ENCODE measurements around the gene TMEM247. TPM values are rescaled to one million over a fixed set of nuclear protein-coding genes. Genes with fewer than 3 reads are reported as not detected.
"Not testable (repeated sequence)": the region's sequence is repeated elsewhere in the genome, so short reads cannot be mapped to it uniquely, and the experiment has no call there.

The TMEM247 gene
- total RNA-seq, 2 donors from 2014 or later: not detected

DNA sequence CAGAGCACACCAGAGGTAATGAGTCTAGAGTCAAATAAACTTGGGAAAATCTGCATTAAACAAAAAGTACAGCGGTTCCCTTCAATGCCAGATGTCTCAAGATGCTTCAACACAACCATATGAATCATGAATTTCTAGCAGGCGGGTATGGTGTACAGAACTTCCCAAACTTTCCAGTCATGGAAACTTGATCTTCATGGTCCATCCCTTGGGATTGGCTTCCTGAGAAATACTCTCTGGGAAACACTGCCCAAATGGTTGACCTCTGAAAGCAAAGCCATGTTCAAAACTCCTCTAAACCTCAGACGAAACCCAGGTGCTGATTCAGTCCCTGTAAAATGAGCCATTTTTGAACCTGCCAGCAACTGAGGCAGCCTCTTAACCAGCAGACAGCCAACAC, 16.4 kb upstream of the TMEM247 start:
- no peaks in the 10 kb centered on the region for H3K9me3 Mint-ChIP-seq
- peaks cover 13 to 18% of the 10 kb centered on the region in 2 donors for H3K4me1 Mint-ChIP-seq (ENCODE audit: low read depth in 2 of 2)
- no peak overlapping the region for H3K4me3 Mint-ChIP-seq
- H3K27me3 Mint-ChIP-seq: peaks cover 0 to 2% of the 10 kb centered on the region in 2 donors
- no peaks in the 10 kb centered on the region for H3K36me3 Mint-ChIP-seq
- DNase-seq (ENCODE audit: low spot score) (no peak), ATAC-seq (no peak)
- H3K27ac Mint-ChIP-seq: no peak overlapping the region

DNA sequence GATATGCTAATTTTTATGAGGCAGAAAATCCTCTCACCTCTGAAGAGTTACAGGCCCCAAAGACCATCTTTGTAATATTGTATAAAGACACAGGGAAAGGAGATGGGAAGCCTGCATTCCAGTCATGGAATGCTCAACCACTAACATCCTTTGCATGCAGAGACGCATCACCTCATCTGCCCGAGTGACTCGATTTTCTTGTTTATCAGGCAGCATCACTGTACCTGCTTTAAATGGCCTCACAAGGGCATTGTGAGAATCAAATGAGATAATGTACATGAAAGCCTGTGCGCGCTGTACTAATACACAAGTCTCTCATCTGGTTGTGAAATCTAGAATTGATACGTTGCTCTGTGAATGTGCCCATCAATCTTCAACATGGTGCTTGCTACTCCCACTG, 10.2 kb upstream of the TMEM247 start:
- Mint-ChIP-seq H3K27me3 (no peaks in the 10 kb centered on the region), H3K36me3 (no peaks in the 10 kb centered on the region), H3K4me1 (ENCODE audit: low read depth in 2 of 2) (peaks cover 15 to 16% of the 10 kb centered on the region in 2 donors), H3K4me3 (no peak overlapping the region), H3K9me3 (no peaks in the 10 kb centered on the region), H3K27ac (peak overlapping the region in 1 of 2 donors; percentile 34)
- no peak for DNase-seq (ENCODE audit: low spot score)
- ATAC-seq: no peak

DNA sequence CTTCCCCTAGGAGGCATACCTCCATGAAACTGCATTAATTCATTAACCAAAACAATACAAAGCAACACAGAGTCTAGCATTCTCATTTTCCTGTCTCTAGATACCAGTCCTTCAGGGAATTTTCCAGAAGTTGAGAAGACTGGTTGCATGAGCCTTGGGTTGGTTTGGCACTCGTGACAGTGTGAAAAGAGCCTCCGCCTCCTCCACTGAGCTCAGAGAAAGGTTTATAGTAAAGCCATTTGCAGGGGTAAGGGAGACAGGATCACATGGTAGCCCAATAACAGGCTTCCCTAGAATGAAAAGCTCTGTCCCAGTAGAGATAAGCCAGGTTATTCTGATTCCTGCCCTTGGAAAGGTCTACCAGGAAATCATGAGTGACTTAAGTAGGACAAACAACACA, 9.7 kb upstream of the TMEM247 start:
- Mint-ChIP-seq H3K27me3 (no peaks in the 10 kb centered on the region), H3K4me3 (no peak overlapping the region), H3K27ac (peak overlapping the region in 1 of 2 donors; percentile 34), H3K4me1 (ENCODE audit: low read depth in 2 of 2) (peaks cover 9 to 11% of the 10 kb centered on the region in 2 donors), H3K9me3 (no peaks in the 10 kb centered on the region), H3K36me3 (no peaks in the 10 kb centered on the region)
- DNase-seq (ENCODE audit: low spot score) (no peak), ATAC-seq (peak in 1 of 2 donors; percentile 43)

DNA sequence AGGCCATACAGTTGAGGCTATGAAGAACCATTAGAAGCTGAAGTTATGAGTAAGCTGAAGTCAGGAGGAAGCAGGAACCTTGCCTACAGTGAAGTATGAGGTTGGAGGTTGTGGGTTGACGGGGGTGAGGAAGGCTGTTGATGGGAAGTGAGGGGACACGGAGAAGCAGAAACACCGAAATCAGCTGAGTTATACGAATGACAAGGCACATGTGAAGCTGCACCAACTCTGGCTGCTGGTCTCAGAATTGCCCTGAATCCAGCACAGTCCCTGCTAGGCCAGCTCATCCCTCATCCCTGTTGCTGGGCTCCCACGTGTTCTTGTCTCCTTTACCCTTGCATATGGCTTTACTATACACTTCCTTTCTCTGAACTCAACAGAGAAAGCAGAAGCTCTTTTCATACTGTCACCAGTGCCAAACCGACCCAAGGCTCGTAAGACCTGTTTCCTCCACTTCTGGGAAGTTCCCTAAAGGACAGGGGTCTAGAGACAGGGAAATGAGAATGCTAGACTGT, 9.2 kb upstream of the TMEM247 start:
- no peak for DNase-seq (ENCODE audit: low spot score)
- peak; percentile 6 to 44 for ATAC-seq
- peak overlapping the region in 1 of 2 donors; percentile 34 for H3K27ac Mint-ChIP-seq
- peaks cover 8 to 11% of the 10 kb centered on the region in 2 donors for H3K4me1 Mint-ChIP-seq (ENCODE audit: low read depth in 2 of 2)
- no peaks in the 10 kb centered on the region for H3K9me3 Mint-ChIP-seq
- H3K4me3 Mint-ChIP-seq: no peak overlapping the region
- H3K27me3 Mint-ChIP-seq: peaks cover 0 to 3% of the 10 kb centered on the region in 2 donors
- H3K36me3 Mint-ChIP-seq: peaks cover 4% of the 10 kb centered on the region

DNA sequence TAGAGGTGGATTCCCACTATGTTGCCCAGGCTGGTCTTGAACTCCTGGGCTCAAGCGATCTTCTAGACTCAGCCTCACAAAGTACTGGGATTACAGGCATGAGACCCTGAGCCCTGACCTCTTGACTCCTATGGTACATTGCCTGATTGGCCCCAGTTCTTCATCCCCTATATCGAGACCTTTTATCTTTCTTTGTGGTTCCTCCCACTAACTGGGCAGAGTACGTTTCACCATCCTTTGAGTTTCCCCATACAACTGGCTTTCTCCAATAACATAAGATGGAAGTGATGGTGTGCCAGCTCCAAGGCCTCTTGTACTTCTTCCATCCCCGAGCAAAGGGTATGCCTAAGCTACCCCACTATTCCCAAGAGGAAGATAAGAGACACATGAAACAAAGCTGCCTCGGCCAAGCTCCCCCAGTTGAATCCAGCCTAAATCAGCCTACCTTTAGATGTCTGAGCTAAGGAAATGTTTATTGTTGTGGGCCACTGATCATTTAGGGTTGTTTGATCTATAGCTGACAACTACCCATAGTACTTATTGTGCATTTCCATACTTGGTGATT, 8.3 kb upstream of the TMEM247 start:
- Mint-ChIP-seq H3K27ac (no peak overlapping the region), H3K4me1 (ENCODE audit: low read depth in 2 of 2) (peaks cover 8 to 11% of the 10 kb centered on the region in 2 donors), H3K9me3 (no peaks in the 10 kb centered on the region), H3K36me3 (peaks cover 5% of the 10 kb centered on the region), H3K27me3 (peaks cover 0 to 3% of the 10 kb centered on the region in 2 donors), H3K4me3 (no peak overlapping the region)
- ATAC-seq: no peak
- no peak for DNase-seq (ENCODE audit: low spot score)

DNA sequence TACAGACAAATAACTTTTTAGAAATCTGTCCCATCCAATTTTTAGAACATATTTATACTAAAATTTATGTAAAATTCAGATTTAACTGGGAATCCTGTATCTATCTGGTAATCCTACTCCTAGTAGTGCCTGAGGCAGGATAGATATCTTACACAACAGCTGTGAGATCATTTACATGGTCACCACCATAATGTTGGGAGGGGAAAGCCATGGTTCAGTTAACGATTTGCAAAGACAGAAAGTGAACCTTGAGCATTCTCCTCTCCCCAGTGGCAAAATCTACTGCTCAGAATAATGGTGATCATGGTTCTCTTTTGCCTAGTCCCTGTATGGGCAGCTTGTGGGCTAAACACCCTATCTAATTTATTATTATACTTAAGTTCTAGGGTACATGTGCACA, 7.7 kb upstream of the TMEM247 start:
- Mint-ChIP-seq H3K4me1 (ENCODE audit: low read depth in 2 of 2) (peaks cover 8 to 11% of the 10 kb centered on the region in 2 donors), H3K4me3 (no peak overlapping the region), H3K27ac (no peak overlapping the region), H3K9me3 (no peaks in the 10 kb centered on the region), H3K27me3 (peaks cover 0 to 4% of the 10 kb centered on the region in 2 donors), H3K36me3 (peaks cover 5% of the 10 kb centered on the region)
- no peak for DNase-seq (ENCODE audit: low spot score)
- no peak for ATAC-seq

DNA sequence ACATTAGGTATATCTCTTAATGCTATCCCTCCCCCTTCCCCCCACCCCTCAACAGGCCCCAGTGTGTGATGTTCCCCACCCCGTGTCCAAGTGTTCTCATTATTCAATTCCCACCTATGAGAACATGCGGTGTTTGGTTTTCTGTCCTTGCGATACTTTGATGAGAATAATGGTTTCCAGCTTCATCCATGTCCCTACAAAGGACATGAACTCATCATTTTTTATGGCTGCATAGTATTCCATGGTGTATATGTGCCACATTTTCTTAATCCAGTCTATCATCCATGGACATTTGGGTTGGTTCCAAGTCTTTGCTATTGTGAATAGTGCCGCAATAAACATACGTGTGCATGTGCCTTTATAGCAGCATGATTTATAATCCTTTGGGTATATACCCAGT, 7.2 kb upstream of the TMEM247 start:
- not testable (repeated sequence) for H3K27ac Mint-ChIP-seq; H3K9me3 Mint-ChIP-seq; ATAC-seq; DNase-seq (ENCODE audit: low spot score); H3K27me3 Mint-ChIP-seq; H3K4me3 Mint-ChIP-seq; H3K36me3 Mint-ChIP-seq
- peaks cover 8 to 14% of the 10 kb centered on the region in 2 donors for H3K4me1 Mint-ChIP-seq (ENCODE audit: low read depth in 2 of 2)

DNA sequence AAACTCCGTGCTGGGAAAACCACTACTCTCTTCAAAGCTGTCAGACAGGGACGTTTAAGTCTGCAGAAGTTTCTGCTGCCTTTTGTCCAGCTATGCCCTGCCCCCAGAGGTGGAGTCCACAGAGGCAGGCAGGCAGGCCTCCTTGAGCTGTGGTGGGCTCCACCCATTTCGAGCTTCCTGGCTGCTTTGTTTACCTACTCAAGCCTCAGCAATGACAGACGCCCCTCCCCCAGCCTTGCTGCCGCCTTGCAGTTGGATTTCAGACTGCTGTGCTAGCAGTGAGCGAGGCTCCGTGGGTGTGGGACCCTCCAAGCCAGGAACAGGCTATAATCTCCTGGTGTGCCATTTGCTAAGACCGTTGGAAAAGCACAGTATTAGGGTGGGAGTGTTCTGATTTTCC, 1.9 kb upstream of the TMEM247 start:
- not testable (repeated sequence) for H3K27ac Mint-ChIP-seq; H3K9me3 Mint-ChIP-seq; H3K4me1 Mint-ChIP-seq (ENCODE audit: low read depth in 2 of 2); H3K27me3 Mint-ChIP-seq; H3K36me3 Mint-ChIP-seq; H3K4me3 Mint-ChIP-seq; ATAC-seq; DNase-seq (ENCODE audit: low spot score)

DNA sequence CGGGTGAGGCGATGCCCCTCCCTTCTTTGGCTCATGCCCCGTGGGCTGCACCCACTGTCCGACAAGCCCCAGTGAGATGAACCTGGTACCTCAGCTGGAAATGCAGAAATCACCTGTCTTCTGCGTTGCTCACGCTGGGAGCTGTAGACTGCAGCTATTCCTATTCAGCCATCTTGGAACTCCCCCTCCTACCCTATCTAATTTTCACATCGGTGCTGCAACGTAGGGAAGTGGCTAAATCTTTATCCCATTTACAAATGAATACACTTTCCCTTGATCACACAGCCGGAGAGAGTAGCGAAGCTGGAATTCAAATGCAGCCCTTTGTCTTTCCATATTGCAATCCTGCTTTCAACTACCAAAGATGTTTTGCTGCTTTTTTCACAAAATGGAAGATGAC, 1.4 kb upstream of the TMEM247 start:
- H3K27me3 Mint-ChIP-seq: peaks cover 0 to 6% of the 10 kb centered on the region in 2 donors
- no peaks in the 10 kb centered on the region for H3K9me3 Mint-ChIP-seq
- no peak overlapping the region for H3K4me3 Mint-ChIP-seq
- peak overlapping the region in 1 of 2 donors; percentile 21 for H3K27ac Mint-ChIP-seq
- DNase-seq (ENCODE audit: low spot score) (no peak), ATAC-seq (no peak)
- H3K4me1 Mint-ChIP-seq (ENCODE audit: low read depth in 2 of 2): peaks cover 5 to 6% of the 10 kb centered on the region in 2 donors
- H3K36me3 Mint-ChIP-seq: peaks cover 5% of the 10 kb centered on the region

DNA sequence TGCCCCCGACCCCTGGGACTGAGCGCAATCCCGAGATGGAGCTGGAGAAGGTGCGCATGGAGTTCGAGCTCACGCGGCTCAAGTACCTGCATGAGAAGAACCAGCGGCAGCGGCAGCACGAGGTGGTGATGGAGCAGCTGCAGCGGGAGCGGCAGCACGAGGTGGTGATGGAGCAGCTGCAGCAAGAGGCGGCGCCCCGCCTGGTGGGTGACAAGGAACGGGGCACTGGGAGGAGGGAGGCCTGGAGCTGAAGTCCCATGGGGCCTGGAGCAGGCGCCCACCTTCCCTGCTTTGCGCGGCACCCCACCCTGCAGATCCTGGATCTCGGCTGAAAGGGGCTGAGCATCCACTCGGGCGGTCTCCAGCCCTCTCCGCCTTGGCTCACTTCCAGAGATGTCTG, 1.2 kb downstream of the TMEM247 start:
- no peak overlapping the region for H3K27ac Mint-ChIP-seq
- H3K27me3 Mint-ChIP-seq: peaks cover 0 to 4% of the 10 kb centered on the region in 2 donors
- no peak for DNase-seq (ENCODE audit: low spot score)
- no peak overlapping the region for H3K4me3 Mint-ChIP-seq
- peaks cover 5 to 6% of the 10 kb centered on the region in 2 donors for H3K4me1 Mint-ChIP-seq (ENCODE audit: low read depth in 2 of 2)
- H3K36me3 Mint-ChIP-seq: no peaks in the 10 kb centered on the region
- no peaks in the 10 kb centered on the region for H3K9me3 Mint-ChIP-seq
- no peak for ATAC-seq

DNA sequence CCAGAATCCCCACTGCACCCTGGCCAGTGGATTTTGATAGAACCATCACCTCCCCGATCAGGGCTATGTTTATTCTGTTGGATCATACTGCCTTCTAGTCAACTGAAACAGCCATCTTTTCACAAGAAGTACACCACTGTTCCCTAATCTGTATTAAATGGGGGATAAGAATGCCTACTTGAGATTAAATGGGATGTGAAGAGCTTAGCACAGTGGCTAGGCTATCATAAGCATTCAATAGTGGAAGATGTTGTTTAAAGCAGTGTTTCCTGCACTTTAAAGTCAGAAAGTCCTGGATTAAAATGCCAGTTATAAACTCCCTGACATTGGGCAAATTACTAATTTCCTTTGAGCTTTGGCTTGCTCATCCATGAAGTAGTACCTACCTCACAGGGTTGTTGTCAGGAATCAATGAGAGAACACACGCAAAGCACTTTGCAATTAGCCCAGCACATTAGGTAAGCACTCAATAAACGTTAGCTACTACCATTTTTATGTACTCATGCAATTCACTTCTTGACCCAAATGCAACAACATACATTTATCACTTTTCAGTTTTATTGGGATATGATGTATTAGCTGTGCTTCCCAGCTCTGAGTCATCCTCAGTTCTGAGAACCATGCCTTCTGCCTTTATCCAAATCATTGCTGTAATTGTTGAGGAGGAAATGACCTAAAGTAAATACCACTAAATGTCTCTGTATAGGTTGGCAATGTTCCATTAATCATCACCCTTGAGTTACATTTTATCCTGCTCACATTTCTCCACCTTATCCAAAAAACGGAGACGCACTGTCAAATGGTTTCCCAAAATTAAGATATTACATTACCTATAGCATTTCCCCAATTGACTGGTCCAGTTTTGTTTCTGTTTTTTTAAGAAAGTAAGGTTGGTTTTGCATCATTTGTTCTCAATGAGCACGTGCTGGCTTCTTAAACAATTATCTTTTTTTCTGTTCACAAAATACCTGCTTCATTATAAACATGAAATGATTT, 2.1 kb downstream of the TMEM247 start:
- no peak for ATAC-seq
- H3K4me3 Mint-ChIP-seq: no peak overlapping the region
- H3K9me3 Mint-ChIP-seq: no peaks in the 10 kb centered on the region
- no peaks in the 10 kb centered on the region for H3K36me3 Mint-ChIP-seq
- H3K4me1 Mint-ChIP-seq (ENCODE audit: low read depth in 2 of 2): peaks cover 5 to 6% of the 10 kb centered on the region in 2 donors
- H3K27ac Mint-ChIP-seq: no peak overlapping the region
- peaks cover 0 to 4% of the 10 kb centered on the region in 2 donors for H3K27me3 Mint-ChIP-seq
- no peak for DNase-seq (ENCODE audit: low spot score)

DNA sequence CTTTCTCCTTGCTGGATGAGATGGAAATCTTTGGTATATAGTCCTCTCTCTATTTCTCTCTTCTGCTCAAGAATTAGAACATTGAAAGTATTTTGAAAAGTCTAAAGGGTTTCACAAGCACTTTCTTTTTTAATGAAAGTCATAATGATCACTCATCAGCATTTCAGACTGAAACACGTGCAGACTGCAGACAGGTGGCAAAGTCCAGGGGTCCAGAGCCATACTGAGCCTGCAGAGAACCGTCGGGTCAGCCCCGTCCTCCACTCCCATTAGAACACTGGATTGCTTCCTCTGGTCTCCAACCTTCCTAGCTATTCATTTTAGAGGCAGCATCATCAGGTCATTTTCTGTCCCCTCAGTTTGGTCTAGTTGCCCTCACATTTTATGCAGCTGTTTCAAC, 3.1 kb downstream of the TMEM247 start:
- no peaks in the 10 kb centered on the region for H3K36me3 Mint-ChIP-seq
- H3K27ac Mint-ChIP-seq: no peak overlapping the region
- peaks cover 0 to 6% of the 10 kb centered on the region in 2 donors for H3K4me1 Mint-ChIP-seq (ENCODE audit: low read depth in 2 of 2)
- H3K4me3 Mint-ChIP-seq: no peak overlapping the region
- ATAC-seq (no peak), DNase-seq (ENCODE audit: low spot score) (no peak)
- no peaks in the 10 kb centered on the region for H3K27me3 Mint-ChIP-seq
- H3K9me3 Mint-ChIP-seq: no peaks in the 10 kb centered on the region

DNA sequence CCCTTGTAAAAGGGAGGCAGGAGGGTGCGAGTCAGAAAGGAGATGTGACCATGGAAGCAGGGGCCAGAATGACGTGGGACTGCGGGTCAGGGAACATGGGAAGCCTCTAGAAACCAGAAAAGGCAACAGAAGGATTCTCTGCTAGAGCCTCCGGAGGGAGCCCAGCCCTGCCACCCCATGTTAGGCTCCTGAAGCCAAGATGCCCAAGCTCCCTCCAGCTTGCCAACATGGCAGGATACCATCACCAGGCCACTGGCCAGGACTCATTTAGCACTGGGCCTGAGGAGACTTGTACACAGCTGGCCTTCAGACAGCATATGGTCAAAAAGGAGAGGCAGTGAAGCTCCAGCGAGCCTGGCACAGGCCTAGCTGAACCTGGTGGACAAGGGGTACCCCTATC, 5.6 kb downstream of the TMEM247 start:
- H3K4me1 Mint-ChIP-seq (ENCODE audit: low read depth in 2 of 2): no peaks in the 10 kb centered on the region
- no peak overlapping the region for H3K4me3 Mint-ChIP-seq
- no peaks in the 10 kb centered on the region for H3K27me3 Mint-ChIP-seq
- H3K9me3 Mint-ChIP-seq: no peaks in the 10 kb centered on the region
- H3K27ac Mint-ChIP-seq: no peak overlapping the region
- DNase-seq (ENCODE audit: low spot score): no peak
- H3K36me3 Mint-ChIP-seq: no peaks in the 10 kb centered on the region
- ATAC-seq: no peak

DNA sequence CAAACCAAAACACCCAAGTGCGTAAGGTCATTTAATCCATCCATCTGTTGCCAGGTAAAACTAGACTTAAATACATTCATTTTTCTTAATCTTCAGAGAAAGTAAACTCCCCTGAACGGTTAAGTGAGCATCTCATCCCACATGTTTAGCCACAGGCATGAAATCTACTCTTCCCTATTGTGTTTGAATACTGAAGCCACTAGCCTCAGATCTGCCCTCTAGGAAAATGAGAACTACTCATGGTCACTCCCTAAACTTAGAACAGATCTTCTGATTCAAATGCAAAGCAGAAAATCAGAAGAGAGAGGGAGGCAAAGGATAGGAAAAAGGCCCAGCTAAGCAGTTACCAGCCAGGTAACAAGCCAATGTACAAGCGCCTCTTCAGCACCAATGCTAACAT, 7.1 kb downstream of the TMEM247 start:
- Mint-ChIP-seq H3K9me3 (no peaks in the 10 kb centered on the region), H3K36me3 (no peaks in the 10 kb centered on the region), H3K27me3 (no peaks in the 10 kb centered on the region), H3K27ac (no peak overlapping the region), H3K4me1 (ENCODE audit: low read depth in 2 of 2) (no peaks in the 10 kb centered on the region), H3K4me3 (no peak overlapping the region)
- no peak for DNase-seq (ENCODE audit: low spot score)
- no peak for ATAC-seq

Measured in natural killer cell treated with Interleukin-12 subunit alpha and Interleukin-12 subunit beta and Interleukin-15 and Interleukin-18, amount 100 ng/mL, for 72 hours (primary cell).